Right lobe of liver (tissue), 6 donors: ENCODE results near the gene CCN2. TPM values are rescaled to one million over a fixed set of nuclear protein-coding genes. Genes with fewer than 3 reads are reported as not detected.
A peak's percentile ranks its signal among the peaks of the same experiment; 100 is the strongest.
"Not testable (repeated sequence)": the region's sequence is repeated elsewhere in the genome, so short reads cannot be mapped to it uniquely, and the experiment has no call there.

ENCODE experiments used
- ATAC-seq, 4 donors: fragments of 200-7000 bp; cut with Tn5 transposase; one replicate each; pipeline ENCODE4 v1.9.1; 2020; ENCODE audit warnings: mild to moderate bottlenecking in 4 of 4, moderate library complexity in 4 of 4
- DNase-seq, 3 donors: peaks; one replicate each; pipeline ENCODE4 v3.0.0-alpha.2; 2020
- H3K27ac ChIP-seq, 3 donors: fragments of 200-600 bp; one replicate each; pipeline ENCODE4 v1.8.0; 2022
- H3K27me3 ChIP-seq, 2 donors: fragments of 200-600 bp; one replicate each; pipeline ENCODE4 v1.8.0; 2022
- H3K36me3 ChIP-seq, 4 donors: fragments of 200-600 bp; sonication (generic) in 1 of 4; one replicate each; pipeline versions ENCODE4 v1.5.1 to v1.8.0; 2017 to 2022; ENCODE audit warnings: control low read depth in 1 of 4
- H3K4me1 ChIP-seq, 4 donors: fragments of 200-600 bp; sonication (generic) in 1 of 4; one replicate each; pipeline versions ENCODE4 v1.5.1 to v1.8.0; 2017 to 2022; ENCODE audit warnings: control low read depth in 1 of 4
- H3K4me3 ChIP-seq, 3 donors: fragments of 200-600 bp; one replicate each; pipeline ENCODE4 v1.8.0; 2022
- H3K9me3 ChIP-seq, 4 donors: fragments of 200-600 bp; sonication (generic) in 1 of 4; one replicate each; pipeline versions ENCODE4 v1.5.1 to v1.8.0; 2017 to 2022; ENCODE audit warnings: control low read depth in 1 of 4
- POLR2A ChIP-seq: fragments of 450-650 bp; IDR thresholded peaks from one replicate; pipeline ENCODE4 v1.6.1; 2017; ENCODE audit warnings: antibody characterized with exemption, mild to moderate bottlenecking
- WGBS: methylation state at CpG from one replicate; pipeline ENCODE4 v1.1.6; 2018; ENCODE audit warnings: low coverage, low lambda C conversion rate; ENCODE audit not compliant: insufficient coverage; ENCODE audit errors: missing lambda C conversion rate; 5-methylcytosine and 5-hydroxymethylcytosine counted together
- intact Hi-C, 2 donors: fragments of 100-400 bp; cut with DNase I; formaldehyde crosslinking; loops; one replicate each; pipeline versions ENCODE4 v1.11.2 to v1.14.1; 2022
- total RNA-seq, 6 experiments: library from RNA; depleted of rRNA in 2 of 6; stranded (reverse); fragments of >200 nt in 2 of 6; fragmentation: NEBNext Ultra II Directional in 3 of 6; extraction: Animal tissue kit (Norgen Biotek cat#: 25700) in 3 of 6; gene quantifications; one replicate each; pipeline versions ENCODE4 v1.1.0 to v1.2.4, GENCODE V29; 2016 to 2023
- TF ChIP-seq, protein P1 (sequence below), 4 donors: fragments of 200-600 bp in 3 of 4; fragments of 450-650 bp in 1 of 4; IDR thresholded peaks; one replicate each; pipeline versions ENCODE4 v1.5.1 to v1.8.0; 2016 to 2022; ENCODE audit warnings: antibody characterized with exemption in 4 of 4, mild to moderate bottlenecking in 2 of 4
- donor health status: DM: no; HTN: yes; CAD: no.
- donor health status: DM: no; HTN: no; CAD: no.
- donor health status: DM: no; HTN: no; CAD: no.
- donor health status: DM: no; HTN: yes; CAD: no.
- donor health status: DM: no; HTN: yes; CAD: no.

Gene CCN2
- total RNA-seq, 6 experiments from 2014 or later = 3.4 to 82.9 (median 54.3) TPM

DNA sequence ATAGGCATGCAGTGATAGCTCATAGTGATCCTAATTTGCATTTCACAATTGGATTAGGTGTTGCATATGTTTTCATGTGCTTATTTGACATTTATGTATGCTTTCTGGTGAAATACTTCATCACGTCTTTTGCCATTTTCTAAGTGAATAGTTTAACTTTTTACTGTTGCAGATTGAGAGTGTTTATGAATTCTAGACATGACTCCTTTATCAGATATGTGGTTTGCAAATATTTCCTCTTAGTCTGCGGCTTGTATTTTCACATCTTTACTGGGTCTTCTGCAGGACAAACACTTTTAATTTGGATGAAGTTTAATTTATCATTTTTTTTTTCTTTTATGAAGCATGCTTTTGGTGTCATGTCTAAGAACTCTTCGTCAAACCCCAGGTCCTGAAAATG lies 39.2 kb downstream of the CCN2 start:
- Histone ChIP-seq H3K27me3 (no peaks in the 10 kb centered on the region), H3K36me3 (no peaks in the 10 kb centered on the region), H3K9me3 (no peaks in the 10 kb centered on the region), H3K4me3 (no peak overlapping the region), H3K4me1 (no peaks in the 10 kb centered on the region), H3K27ac (no peak overlapping the region)
- DNase-seq (no peak), ATAC-seq (no peak)
- TF ChIP-seq POLR2A = no peak
- TF ChIP-seq, protein P1, sequence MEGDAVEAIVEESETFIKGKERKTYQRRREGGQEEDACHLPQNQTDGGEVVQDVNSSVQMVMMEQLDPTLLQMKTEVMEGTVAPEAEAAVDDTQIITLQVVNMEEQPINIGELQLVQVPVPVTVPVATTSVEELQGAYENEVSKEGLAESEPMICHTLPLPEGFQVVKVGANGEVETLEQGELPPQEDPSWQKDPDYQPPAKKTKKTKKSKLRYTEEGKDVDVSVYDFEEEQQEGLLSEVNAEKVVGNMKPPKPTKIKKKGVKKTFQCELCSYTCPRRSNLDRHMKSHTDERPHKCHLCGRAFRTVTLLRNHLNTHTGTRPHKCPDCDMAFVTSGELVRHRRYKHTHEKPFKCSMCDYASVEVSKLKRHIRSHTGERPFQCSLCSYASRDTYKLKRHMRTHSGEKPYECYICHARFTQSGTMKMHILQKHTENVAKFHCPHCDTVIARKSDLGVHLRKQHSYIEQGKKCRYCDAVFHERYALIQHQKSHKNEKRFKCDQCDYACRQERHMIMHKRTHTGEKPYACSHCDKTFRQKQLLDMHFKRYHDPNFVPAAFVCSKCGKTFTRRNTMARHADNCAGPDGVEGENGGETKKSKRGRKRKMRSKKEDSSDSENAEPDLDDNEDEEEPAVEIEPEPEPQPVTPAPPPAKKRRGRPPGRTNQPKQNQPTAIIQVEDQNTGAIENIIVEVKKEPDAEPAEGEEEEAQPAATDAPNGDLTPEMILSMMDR (IDR thresholded peaks at IDR 0.05) = no peak
- intact Hi-C loops = loop anchor here in 1 of 2 donors (10.0 kb wide), 1 partner anchor 127 kb away; no protein-coding TSS in a partner anchor
- 46% methylated on average over 3 of the region's 3 CpGs for WGBS

GRCh38 chr6:131910956-131911355 lies 40.2 kb downstream of the CCN2 start:
- DNase-seq (no peak), ATAC-seq (no peak)
- intact Hi-C loops = loop anchor here in 1 of 2 donors (10.0 kb wide), 1 partner anchor 126 kb away; no protein-coding TSS in a partner anchor
- Histone ChIP-seq H3K9me3 (no peaks in the 10 kb centered on the region), H3K4me3 (no peak overlapping the region), H3K27ac (no peak overlapping the region), H3K27me3 (no peaks in the 10 kb centered on the region), H3K4me1 (no peaks in the 10 kb centered on the region), H3K36me3 (no peaks in the 10 kb centered on the region)
- no peak for TF ChIP-seq POLR2A
- TF ChIP-seq, protein P1 (IDR thresholded peaks at IDR 0.05) = no peak
- 72% methylated on average over 4 of the region's 4 CpGs for WGBS

DNA sequence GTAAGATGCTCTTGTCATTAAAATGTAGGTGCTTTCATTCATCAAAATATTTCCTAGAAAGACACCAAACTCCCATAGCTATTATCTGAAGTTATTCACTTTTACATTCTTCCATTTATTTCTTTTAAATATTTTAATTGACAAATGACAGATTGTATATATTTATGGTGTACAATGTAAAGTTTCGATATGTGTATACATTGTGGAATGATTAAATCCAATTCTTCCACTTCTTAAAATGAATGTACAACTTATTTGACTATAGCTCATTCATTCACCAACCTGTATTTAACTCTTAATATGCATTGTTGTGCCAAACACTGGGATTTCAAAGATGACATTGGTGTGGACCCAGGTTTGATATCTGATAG lies 41.0 kb downstream of the CCN2 start:
- intact Hi-C loops = loop anchor here in 1 of 2 donors (10.0 kb wide), 1 partner anchor 125 kb away; no protein-coding TSS in a partner anchor
- WGBS = 94% methylated on average over 1 of the region's 1 CpG
- TF ChIP-seq POLR2A = no peak
- TF ChIP-seq, protein P1 (IDR thresholded peaks at IDR 0.05) = no peak
- Histone ChIP-seq H3K9me3 (no peaks in the 10 kb centered on the region), H3K4me1 (no peaks in the 10 kb centered on the region), H3K36me3 (no peaks in the 10 kb centered on the region), H3K27me3 (no peaks in the 10 kb centered on the region), H3K27ac (no peak overlapping the region), H3K4me3 (no peak overlapping the region)
- DNase-seq (no peak), ATAC-seq (no peak)

GRCh38 chr6:131909408-131910218 lies 41.6 kb downstream of the CCN2 start:
- peak in 2 of 3 donors; percentile 51 to 74 for DNase-seq

DNA sequence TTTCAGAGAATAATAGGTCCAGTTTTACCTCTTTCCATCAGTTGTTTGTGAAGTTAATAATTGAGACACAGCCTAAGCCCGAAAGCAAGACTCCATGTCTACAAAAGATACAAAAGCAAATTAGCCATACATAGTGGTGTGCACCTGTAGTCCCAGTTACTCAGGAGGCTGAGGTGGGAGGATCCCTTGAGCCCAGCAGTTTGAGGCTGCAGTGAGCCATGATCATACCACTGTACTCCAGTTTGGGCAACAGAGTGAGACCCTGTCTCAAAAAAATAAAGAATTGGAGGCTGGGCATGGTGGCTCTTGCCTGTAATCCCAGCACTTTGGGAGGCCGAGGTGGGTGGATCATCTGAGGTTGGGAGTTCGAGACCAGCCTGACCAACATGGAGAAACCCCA lies 42.4 kb downstream of the CCN2 start:
- H3K4me1 ChIP-seq, H3K9me3 ChIP-seq, H3K27me3 ChIP-seq, H3K36me3 ChIP-seq, DNase-seq, ATAC-seq, H3K27ac ChIP-seq, intact Hi-C loops, H3K4me3 ChIP-seq: not testable (repeated sequence)
- 100% methylated on average over 1 of the region's 3 CpGs for WGBS

More at GRCh38 chr6:131909408-131910218, 41.6 kb downstream of the CCN2 start:
- no peak overlapping the region for H3K27ac ChIP-seq
- no peaks in the 10 kb centered on the region for H3K36me3 ChIP-seq
- intact Hi-C loops = loop anchor here in 1 of 2 donors (10.0 kb wide), 1 partner anchor 125 kb away; no protein-coding TSS in a partner anchor
- TF ChIP-seq POLR2A = no peak
- TF ChIP-seq, protein P1 (IDR thresholded peaks at IDR 0.05) = peak; percentile 87 to 92 (median 89)
- H3K4me3 ChIP-seq = no peak overlapping the region
- no peaks in the 10 kb centered on the region for H3K4me1 ChIP-seq
- H3K9me3 ChIP-seq = no peaks in the 10 kb centered on the region
- ATAC-seq = peak; percentile 89 to 94 (median 92)
- 49% methylated on average over 4 of the region's 4 CpGs for WGBS
- H3K27me3 ChIP-seq = no peaks in the 10 kb centered on the region

- H3K27me3 ChIP-seq, H3K9me3 ChIP-seq, H3K4me3 ChIP-seq, H3K36me3 ChIP-seq, H3K27ac ChIP-seq, H3K4me1 ChIP-seq, intact Hi-C loops, ATAC-seq, DNase-seq: not testable (repeated sequence)
- WGBS = 87% methylated on average over 5 of the region's 12 CpGs
Observed at GRCh38 chr6:131903734-131904133, 47.4 kb downstream of the CCN2 start.

DNA sequence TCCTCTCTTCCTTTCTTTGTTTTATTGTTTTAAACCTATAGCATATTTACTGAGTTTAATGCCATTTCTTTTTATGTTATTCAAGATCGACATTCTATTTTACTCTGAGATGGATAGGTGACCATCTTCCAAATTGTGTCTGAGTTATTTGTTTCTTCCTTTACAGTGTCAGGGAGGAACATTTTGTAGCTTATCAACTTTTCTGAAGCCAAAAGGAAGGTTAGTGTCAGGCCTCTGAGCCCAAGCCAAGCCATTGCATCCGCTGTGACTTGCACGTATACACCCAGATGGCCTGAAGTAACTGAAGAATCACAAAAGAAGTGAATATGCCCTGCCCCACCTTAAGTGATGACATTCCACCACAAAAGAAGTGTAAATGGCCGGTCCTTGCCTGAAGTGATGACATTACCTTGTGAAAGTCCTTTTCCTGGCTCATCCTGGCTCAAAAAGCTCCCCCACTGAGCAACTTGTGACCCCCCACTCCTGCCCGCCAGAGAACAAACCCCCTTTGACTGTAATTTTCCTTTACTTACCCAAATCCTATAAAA lies 49.8 kb downstream of the CCN2 start:
- 82% methylated on average over 4 of the region's 5 CpGs for WGBS
- H3K4me3 ChIP-seq, H3K27me3 ChIP-seq, H3K9me3 ChIP-seq, H3K4me1 ChIP-seq, intact Hi-C loops, ATAC-seq, DNase-seq, H3K36me3 ChIP-seq, H3K27ac ChIP-seq: not testable (repeated sequence)
